ENCODE results near the gene KCNJ10. TPM values are rescaled to one million over a fixed set of nuclear protein-coding genes. Genes with fewer than 3 reads are reported as not detected.
A peak's percentile ranks its signal among the peaks of the same experiment; 100 is the strongest.

KCNJ10 gene
- total RNA-seq, 1 donor from 2014 or later = not detected

DNA sequence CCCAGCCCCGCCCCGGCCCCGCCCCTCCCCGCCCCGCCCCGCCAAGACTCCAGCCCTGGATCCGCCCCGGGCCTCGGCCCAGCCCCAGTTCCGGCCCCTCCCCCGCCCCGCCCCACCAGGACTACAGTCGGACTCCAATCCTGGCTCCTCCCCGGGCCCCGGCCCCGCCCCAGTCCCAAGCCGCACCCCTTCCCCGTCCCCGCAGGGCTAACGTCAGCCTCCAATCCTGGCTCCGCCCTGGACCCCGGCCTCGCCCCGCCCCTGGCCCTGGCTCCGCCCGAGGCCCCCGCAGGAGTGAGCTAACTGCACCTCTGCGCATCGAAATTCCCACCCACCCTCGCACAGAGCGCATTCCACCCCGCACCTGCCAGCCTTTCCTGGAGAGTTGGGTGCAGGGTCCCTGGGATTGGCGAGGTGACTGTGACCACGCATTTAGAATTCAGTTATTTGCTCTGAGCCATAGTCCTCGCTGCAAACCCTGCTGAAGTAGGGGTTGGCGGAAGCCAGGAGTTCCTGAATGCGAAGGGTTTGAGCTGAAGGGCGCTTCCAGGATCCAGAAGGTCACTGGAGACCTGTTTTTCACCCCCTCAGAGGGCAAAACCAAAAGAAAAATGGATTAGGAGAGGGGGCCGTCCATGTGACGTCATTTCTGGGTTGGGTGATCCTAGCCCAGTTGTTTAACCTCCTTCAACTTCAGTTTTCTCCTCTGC is 29.0 kb upstream of the KCNJ10 start:
- peak; percentile 95 for DNase-seq

DNA sequence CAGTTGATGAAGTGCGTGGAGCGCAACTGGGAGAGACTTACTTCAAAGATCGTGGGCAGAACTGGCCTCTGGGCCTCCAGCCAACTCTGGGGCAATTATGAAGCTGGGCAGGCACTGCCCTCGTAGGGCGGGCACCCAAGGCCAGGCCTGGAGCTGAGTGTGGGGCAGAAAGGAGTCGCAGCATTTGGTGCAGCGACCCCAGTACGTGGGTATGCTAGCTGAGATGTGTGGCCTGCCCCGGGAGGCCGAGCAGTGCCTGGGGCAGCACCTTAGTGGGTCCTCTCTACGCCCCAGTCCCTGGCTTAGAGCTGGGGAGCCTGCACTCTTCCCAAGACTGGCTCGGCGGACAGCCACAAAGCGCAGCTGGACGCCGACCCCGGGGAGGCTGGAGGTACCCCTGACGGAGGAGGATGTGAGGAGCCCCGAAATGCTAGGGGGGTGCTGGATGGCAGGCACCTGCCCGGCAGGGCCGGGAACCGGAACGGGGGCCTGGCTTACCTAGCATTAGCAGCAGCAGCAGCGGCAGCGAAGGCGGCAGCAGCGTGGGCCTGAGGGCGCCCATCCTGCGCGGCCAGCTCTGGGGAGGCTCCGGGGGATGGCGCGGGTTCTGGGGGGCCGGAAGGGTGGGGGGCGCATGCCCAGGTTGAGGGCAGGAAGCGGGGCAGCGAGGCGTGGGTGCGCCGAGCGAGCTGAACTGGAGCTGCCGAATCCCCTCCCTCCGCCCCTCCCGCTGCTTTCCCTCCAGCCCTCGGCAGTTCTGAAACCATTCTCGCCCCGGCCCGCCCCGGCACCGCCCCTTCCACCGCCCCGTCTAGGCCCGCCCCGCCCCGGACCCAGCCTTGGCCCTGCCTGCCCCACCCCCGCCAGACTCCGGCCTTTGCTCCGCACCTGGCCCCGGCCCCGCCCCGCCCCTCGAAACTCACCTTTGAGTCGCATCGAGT is 28.2 kb upstream of the KCNJ10 start, which contains the start of gene IGSF8:
TSS of gene IGSF8 (minus strand) at position 709 of the 941 bp plus-strand sequence. CDS start at position 562, 147 bp downstream.
- peak; percentile 83 for DNase-seq

DNA sequence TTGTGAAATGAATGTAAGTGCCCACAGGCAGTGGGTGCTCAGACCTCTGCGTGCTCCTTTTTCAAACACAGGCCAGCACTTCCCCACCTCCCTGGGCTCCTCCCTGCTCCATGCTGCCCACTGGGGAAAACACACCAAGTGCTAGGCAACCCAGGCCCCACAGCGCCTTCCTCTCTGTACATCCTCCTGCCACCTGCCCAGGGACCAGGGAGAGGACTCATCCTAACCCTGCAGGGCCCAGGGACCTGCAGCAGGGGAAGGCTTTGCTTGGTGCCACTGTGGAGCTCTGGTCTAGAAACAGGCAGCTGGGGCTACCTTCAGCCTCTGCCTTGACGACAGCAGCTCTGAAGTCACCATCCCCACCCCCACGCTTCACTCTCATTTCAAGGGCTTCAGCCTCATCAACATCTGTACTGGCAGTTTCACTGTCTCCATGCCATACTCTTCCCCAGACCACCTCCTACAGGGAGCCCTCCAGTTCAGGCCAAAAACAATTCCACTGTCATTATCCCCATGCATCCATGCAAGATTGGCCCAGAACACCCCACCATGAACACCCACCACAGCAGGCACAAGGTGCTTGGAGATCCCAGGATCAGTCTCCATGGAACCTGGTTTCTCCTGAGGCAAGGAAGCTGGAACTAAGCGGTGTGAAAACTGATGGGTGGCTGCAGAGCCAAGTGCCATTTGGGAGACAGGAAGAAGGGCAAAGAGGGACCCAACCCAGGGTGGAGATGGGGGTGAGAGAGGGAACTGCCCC is 27.4 kb upstream of the KCNJ10 start:
- no peak for DNase-seq

DNA sequence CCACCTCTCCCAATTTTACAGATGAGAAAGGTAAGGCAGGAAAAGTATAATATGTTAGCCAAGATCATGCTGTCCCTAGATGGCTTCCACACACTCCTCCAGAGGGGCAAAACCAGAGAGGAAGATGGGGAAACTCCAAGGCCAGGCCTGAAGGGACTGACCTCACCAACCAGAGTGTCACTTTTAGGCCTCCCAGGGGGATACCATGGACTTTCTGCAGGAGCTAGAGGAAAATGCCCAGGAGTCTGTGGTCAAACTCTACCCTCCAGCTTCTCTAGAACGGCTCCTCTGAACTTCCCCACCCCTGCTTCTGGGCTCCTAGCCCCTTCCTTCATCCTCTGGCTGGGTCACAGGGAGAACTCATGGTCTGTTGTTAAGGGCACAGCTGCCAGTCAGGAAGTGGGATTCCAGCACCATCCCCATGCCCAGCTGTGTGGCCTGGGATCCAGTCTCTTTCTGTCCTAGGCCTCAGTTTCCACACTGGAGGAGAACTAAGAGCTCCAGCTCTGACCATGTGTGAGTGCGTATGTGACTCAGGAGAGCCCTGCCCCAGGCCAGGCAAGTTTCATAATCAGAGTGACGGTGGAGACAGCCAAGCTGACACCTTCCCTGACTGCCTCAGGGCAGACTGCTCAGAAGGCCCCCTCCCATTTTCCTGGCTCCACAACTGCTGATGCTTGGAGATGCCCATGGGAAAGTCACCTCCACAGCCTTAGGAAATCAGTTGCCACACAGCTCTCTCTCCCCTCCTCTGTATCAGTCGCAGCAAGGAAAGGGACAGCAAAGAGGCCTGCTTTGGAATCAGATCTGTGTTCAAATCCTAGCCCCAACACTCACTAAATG is 26.5 kb upstream of the KCNJ10 start:
- DNase-seq = no peak

DNA sequence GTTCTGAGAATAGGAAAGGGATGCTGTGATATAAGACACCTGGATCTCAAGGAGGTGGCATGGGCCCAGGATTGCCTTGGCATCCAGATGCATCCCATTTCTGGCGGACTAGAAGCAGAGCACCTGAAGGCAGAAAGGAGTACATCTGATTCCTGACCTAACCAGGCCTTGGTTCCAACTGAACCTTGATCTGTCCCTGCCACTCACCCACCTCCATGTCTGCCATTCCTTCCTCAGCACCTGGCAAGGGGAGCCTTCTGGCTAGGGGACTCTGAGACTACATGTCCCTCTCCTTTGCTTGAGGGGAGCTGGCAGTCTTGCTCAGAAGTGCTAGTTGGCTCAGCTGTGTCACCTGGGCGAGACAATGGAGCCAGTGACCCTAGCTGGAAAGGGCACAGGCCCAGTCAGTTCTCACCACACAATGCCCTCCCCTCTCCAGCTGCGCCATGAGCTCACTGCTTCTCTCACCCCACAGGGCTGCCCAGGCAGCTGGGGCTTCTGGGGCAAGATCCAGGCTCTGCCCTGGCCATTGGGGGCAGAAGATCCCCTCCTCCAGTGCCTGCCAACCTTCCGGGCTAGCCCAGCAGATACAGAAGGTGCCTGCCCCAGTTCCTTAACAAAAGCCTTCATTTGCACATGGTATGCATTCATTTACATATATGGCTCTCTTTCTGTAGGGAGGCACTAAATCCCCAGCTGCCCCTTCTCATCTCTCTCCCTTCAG is 25.6 kb upstream of the KCNJ10 start:
- peak; percentile 20 for DNase-seq

DNA sequence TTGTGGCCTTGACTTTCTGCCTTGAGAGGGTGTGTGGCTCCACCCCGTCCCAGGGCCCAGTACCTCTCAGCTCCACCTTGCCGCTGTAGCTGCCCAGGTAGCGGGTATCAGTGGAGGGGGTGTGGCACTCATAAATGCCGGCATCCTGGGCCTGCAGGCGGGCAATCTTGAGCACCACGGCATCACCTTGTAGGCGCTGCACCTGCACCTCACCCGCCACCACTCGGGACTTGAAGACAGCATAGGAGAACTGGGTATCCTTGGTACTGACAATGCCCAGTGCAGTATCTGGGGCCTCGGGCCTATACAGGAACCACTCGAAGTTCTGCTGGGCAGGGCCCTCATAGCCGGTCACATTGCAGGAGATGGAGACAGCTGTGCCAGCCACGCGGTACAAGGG is 24.8 kb upstream of the KCNJ10 start:
- DNase-seq = no peak

GRCh38 chr1:160094291-160094625 is 24.3 kb upstream of the KCNJ10 start:
- DNase-seq = no peak

DNA sequence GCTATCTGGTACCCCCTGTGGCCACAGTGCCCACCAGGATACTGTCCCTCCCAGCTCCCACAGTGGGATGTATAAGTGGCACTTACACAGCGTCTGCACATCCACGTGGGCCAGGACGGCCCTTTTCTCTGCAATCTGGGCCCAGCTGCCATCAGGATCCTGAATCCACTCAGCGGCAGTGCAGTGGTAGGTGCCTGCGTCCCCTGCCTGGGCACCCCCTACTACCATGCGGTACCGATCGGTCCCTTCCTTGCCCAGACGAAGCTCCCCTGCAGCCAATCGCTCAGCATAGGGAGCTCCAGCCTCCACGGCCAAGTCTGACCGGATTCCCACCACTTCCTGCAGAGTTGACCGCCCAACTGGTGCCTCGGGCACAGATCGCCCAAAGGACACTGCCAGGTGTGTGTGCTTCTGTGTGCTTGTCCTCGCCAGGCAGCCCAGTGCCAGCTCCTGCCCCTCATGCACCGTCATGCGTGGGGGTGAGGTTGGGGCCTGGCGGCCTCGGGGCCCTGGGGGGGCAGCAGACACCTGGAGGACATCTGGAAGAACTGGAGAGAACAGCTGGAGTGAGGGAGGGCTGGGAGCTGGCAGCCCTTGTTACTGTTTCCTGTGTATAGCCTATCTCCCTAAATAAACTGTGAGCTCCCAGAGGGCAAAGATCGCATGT is 23.8 kb upstream of the KCNJ10 start:
- no peak for DNase-seq

GRCh38 chr1:160093069-160093395 is 23.1 kb upstream of the KCNJ10 start:
- no peak for DNase-seq

DNA sequence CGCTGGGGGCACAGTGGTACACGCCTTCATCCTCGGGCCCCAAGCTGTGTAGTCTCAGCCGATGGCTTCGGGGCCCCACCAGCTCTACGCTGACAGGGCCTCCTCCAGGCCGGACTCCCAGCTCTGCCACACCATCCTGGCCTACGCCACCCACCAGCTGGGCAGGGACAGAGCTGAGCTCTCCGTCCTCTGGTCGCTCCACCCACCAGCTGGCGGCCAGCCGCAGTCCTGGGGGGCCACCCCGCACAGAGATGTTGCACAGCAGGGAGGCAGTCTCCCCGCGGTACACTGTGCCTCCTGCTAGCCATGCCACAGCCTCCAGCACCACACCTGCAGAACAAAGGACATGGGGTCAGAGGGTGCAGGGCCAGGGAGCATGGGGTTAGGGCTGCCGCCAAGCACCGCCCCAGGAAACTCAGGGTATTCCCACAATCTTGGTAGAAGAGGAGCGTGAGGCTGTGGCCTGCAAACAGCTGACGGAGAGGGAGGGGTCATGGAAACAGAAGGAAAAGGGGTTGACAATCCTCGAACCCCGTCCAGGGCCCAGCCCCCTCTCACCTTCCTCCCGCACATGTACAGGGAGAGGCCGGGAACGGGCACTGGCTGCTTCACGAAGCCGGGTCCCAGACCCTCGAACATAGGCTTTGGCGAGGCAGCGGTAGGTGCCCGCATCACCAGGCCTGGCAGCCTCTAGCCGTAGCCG is 22.6 kb upstream of the KCNJ10 start:
- DNase-seq = no peak

GRCh38 chr1:160091666-160092223 is 21.8 kb upstream of the KCNJ10 start:
- no peak for DNase-seq

- no peak for DNase-seq
Measured at GRCh38 chr1:160090760-160091159, 20.8 kb upstream of the KCNJ10 start.

GRCh38 chr1:160089883-160090282 is 19.9 kb upstream of the KCNJ10 start:
- DNase-seq = no peak

- DNase-seq = no peak
Measured at GRCh38 chr1:160087118-160087662, 17.2 kb upstream of the KCNJ10 start.

DNA sequence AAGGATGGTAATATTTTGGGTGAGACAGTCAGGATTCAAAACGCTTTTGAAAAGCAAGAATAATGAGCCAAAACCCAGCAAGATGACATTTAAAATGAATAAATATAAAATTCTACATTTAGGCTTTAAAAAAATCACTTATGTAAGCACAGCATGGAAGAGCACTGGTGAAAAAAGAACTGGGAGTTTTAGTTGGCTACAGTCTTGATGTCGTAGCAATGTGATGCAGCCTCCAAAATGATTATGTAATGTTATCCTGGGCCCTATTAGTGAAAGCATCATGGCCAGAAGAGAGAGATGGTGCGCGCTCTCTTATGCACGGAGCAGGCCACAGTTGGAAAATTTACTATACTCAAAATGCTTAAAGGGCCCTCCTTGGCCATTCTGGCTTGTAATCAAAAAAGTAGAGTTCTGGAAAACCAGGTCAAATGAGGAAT is 16.5 kb upstream of the KCNJ10 start:
- no peak for DNase-seq

- DNase-seq = peak; percentile 85
Measured at GRCh38 chr1:160085686-160086455, 15.9 kb upstream of the KCNJ10 start.

- no peak for DNase-seq
Measured at GRCh38 chr1:160084771-160085321, 14.9 kb upstream of the KCNJ10 start.

GRCh38 chr1:160083968-160084770 is 14.2 kb upstream of the KCNJ10 start:
- DNase-seq = peak; percentile 64
